GM19467 (cell line): ENCODE results near the gene KLHL26.
"Not testable (repeated sequence)": the region's sequence is repeated elsewhere in the genome, so short reads cannot be mapped to it uniquely, and the experiment has no call there.

Source experiments
- ATAC-seq: cut with Tn5 transposase; IDR thresholded peaks from one replicate; pipeline ENCODE4 v1.9.1; 2021; ENCODE audit warnings: mild to moderate bottlenecking, moderate library complexity; ENCODE audit not compliant: unreplicated experiment

The KLHL26 gene

GRCh38 chr19:18662972-18663732 lies 26.3 kb downstream of the KLHL26 start:
- no peak for ATAC-seq

GRCh38 chr19:18663940-18664530 lies 27.2 kb downstream of the KLHL26 start:
- ATAC-seq: no peak

- ATAC-seq: no peak
Observed at GRCh38 chr19:18665771-18666202, 29.0 kb downstream of the KLHL26 start.

- no peak for ATAC-seq
Observed at GRCh38 chr19:18666317-18666716, 29.5 kb downstream of the KLHL26 start.

- ATAC-seq: no peak
Observed at GRCh38 chr19:18666784-18667183, 30.0 kb downstream of the KLHL26 start.

GRCh38 chr19:18667531-18668251 lies 30.9 kb downstream of the KLHL26 start:
- ATAC-seq: no peak

GRCh38 chr19:18668252-18668631 lies 31.4 kb downstream of the KLHL26 start:
- ATAC-seq: no peak

GRCh38 chr19:18668744-18669523 lies 32.1 kb downstream of the KLHL26 start:
- ATAC-seq: no peak

- no peak for ATAC-seq
Observed at GRCh38 chr19:18669524-18669817, 32.6 kb downstream of the KLHL26 start.

- no peak for ATAC-seq
Observed at GRCh38 chr19:18669883-18670282, 33.1 kb downstream of the KLHL26 start.

- no peak for ATAC-seq
Observed at GRCh38 chr19:18670312-18670711, 33.5 kb downstream of the KLHL26 start.

GRCh38 chr19:18671303-18672043 lies 34.6 kb downstream of the KLHL26 start:
- ATAC-seq: no peak

- no peak for ATAC-seq
Observed at GRCh38 chr19:18672044-18672451, 35.2 kb downstream of the KLHL26 start.

- ATAC-seq: no peak
Observed at GRCh38 chr19:18672606-18673337, 35.9 kb downstream of the KLHL26 start.

GRCh38 chr19:18674616-18675015 lies 37.8 kb downstream of the KLHL26 start:
- no peak for ATAC-seq

GRCh38 chr19:18675779-18676178 lies 39.0 kb downstream of the KLHL26 start:
- ATAC-seq: no peak

GRCh38 chr19:18676692-18677091 lies 39.9 kb downstream of the KLHL26 start:
- ATAC-seq: no peak

- no peak for ATAC-seq
Observed at GRCh38 chr19:18677156-18677555, 40.3 kb downstream of the KLHL26 start.

- ATAC-seq: not testable (repeated sequence)
Observed at GRCh38 chr19:18680148-18680547, 43.3 kb downstream of the KLHL26 start.

- ATAC-seq: no peak
Observed at GRCh38 chr19:18682807-18683108, 45.9 kb downstream of the KLHL26 start.
